ENCODE data around the gene GFOD2.

GRCh38 chr16:67641779-67642708 lies 77.1 kb downstream of the GFOD2 start:
- no peak for TF ChIP-seq CTCF (IDR thresholded peaks at IDR 0.05; ENCODE audit: insufficient read depth, low read depth, low read length)
- no peak for TF ChIP-seq EZH2 (IDR thresholded peaks at IDR 0.05; ENCODE audit: insufficient read depth, low read length)

Data from astrocyte (in vitro differentiated cells and primary cell).